OCI-M2 (cell line): Measurements from ENCODE around the gene TCEA2.

ENCODE experiments used
- DNase-seq: peaks from one replicate; lab custom pipeline; 2025; ENCODE audit not compliant: unreplicated experiment; lab: John Stamatoyannopoulos, UW

Gene TCEA2

DNA sequence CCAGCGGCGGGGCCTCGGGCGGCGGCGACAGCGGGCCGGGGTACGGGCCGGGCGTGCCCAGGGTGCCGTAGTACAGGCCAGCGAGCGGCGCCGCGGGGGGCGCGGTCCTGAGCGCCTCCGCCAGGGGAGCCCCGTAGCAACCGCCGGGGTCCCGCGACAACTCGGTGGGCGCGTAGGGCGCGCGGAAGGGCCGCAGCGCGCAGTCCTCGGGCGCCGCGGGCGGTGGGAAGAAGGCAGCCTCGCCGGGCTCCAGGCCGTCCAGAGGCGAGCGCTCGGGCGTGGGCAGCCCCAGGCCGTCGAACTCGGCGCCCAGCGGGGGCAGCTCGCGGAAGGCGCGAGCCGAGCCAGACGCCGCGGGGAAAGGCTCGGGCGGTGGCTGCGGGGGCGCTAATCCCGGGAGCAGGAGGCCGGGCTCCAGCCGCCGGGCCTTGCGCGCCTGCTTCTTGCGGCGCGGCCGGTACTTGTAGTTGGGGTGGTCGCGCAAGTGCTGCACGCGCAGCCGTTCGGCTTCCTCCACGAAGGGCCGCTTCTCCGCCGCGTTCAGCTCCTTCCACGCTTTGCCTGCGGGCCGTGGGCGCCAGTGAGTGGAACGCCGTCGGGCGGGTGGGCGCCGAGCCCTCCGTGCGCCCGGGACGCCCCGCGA is 14.5 kb upstream of the TCEA2 start:
- no peak for DNase-seq

DNA sequence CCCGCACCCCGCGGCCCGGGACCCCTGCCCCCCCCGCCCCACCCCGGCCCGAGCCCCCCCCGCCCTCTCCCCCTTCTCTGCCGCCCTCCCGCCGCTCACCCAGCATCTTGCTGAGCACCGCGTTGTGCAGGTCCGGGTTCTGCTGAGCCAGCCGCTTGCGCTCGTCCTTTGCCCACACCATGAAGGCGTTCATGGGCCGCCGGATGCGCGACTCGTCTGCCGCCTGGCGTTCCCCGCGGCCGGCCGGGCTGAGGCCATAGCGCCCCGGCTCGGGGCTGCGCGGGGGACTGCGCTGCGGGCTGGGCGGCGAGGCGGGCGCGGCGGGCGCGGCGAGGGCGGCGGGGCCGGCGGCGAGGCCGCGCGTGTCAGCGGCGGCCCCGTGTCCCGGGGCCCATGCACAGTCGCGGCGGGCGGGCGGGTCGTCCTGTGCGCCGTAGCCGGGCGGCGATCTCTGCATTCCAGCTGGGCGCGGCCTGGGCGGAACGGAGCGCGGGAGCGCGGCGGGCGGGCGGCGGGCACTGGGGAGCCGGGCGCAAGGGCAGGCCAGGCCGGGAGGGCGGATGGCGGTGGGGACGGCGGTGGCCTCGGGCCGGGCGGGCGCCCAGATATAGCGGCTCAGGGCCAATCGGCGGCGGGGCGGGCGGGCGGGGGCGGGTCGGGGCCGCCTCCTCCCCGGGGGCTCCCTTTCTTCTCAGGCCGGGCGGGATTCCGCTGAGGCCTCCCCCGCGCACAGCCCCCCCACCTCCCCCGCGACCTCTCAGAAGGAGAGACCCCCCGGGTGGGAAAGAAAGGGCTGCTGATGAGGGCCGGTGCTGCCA is 13.7 kb upstream of the TCEA2 start, which contains the start of gene SOX18:
TSS of gene SOX18 (minus strand) at position 580 of the 818 bp plus-strand sequence. CDS start at position 457, 123 bp downstream.
- DNase-seq, result no peak

- DNase-seq, result no peak
These were observed 13.1 kb upstream of the TCEA2 start for GRCh38 chr20:64049878-64050260.

- DNase-seq, result no peak
These were observed 12.6 kb upstream of the TCEA2 start for GRCh38 chr20:64050261-64051032.

GRCh38 chr20:64051033-64051452 is 12.0 kb upstream of the TCEA2 start:
- no peak for DNase-seq

- no peak for DNase-seq
These were observed 11.3 kb upstream of the TCEA2 start for GRCh38 chr20:64051561-64052325.

DNA sequence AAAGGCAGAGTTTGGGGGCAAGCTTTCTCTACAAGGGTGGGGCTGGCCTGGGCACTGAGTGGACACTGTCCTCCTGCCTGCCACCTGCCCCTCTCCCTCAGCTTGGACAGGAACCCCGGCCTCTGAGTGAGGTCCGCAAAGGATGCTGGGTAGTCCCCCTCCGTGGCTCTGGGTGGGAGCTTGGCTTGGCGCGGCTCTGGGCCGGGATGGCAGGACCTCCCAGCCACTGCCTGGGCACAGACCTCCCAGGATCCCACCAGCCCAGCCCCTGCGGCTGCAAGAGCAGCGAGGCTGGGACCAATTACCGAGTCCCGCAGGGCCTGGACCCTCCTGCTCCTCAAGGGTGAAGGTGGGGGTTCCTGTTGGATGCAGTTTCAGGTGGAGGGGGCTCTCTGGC is 10.7 kb upstream of the TCEA2 start:
- DNase-seq, result no peak

DNA sequence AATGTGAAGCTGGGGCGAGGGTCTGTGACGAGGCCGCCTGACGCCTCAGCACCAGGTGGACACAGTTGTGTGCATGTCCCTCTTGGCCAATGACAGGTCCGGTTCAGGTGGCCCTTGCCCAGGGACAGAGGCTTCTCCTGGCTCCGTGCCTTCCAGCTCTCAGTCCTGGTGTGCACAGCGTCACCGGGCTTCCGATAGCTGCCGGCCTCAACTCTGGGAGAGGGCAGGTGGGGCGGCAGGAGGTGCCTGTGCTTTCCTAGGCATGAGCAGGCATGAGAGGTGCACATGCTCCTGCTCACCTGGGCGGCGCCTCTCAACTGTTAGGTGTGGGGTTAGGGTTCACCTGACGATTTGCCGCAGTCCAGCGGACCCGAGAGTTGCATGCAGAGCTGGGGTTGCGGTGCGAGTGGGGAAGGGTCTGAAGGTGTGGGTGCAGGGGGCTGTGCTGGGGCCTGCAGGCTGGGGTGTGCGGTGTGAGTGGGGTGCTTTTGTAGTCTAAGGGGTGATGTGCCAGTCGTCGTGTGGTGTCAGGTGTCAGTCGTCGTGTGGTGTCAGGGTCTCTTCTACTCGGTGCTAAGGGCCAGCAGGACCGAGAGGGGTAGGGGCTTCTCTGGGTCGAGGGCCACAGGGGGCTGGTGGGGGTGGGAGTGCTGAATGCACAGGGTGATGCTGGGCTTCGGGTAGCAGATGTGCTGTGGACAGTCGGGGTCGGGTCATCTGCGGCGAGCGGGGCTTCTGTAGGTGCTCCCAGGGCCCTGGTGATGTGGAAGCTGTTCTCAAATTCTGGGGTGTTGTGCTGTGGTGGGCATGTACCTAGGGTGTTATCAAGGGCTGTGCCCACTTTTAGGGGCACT is 9.8 kb upstream of the TCEA2 start:
- DNase-seq, result no peak

GRCh38 chr20:64053841-64054661 is 8.9 kb upstream of the TCEA2 start:
- DNase-seq, result no peak

DNA sequence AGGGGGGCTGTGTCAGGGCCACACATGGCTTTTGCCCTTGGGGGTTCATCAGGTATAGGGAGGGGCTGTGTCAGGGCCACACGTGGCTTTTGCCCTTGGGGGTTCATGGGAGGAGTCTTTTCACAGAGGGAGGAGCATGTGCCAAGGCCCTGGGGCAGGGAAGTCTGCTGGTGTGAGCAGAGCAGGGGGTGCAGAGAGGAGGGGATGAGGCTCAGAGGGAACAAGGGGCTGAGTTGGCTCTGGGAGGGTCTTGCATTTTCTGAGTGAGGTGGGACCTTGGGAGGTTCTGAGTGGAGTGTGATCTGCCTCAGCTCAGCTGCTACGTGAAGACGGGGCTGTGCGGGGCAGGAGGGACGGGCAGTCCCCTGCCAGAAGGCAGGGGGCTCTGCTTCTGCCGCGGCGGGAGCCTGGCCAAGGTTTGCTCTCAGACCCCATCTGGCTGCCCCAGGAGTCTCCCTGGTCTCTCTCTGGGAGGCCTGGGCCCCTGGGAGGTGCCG is 7.6 kb upstream of the TCEA2 start:
- no peak for DNase-seq

DNA sequence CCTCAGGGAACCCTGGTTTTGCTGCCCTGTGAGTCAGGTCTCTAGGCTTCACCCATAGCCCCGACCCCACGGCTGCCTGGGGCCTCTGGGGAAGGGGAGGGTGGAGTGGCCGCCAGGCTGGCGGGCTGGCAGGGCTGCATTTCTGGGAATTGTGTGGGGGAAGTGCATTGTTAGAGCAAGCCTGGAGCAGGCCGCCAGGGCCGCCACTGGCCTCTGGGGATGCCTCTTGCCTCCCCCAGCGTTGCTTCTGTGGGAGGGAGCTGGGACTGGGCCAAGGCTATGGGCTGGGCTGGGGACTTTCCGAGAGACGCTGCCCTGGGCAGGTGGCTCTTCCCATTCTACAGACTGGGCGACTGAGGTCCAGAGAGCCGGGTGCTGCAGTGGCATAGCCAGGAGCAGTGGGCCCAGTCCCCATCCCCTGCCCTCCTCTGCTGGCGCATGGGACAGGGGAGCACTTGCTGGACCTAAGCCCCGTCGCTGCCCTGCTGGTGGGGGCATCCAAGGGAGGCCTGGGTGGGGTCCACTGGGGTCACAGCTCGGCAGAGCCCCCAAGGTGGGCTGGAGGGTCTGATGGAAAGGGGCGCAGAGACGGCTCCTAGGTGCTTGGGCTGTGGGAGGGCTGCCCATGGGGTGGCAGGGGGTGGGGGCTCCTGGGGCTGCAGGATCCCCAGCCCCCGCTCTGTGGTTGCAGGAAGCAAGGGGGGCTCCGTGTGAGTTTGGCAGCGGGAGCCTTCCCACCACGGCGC is 6.9 kb upstream of the TCEA2 start:
- no peak for DNase-seq

GRCh38 chr20:64056639-64056888 is 6.4 kb upstream of the TCEA2 start:
- DNase-seq, result no peak

DNA sequence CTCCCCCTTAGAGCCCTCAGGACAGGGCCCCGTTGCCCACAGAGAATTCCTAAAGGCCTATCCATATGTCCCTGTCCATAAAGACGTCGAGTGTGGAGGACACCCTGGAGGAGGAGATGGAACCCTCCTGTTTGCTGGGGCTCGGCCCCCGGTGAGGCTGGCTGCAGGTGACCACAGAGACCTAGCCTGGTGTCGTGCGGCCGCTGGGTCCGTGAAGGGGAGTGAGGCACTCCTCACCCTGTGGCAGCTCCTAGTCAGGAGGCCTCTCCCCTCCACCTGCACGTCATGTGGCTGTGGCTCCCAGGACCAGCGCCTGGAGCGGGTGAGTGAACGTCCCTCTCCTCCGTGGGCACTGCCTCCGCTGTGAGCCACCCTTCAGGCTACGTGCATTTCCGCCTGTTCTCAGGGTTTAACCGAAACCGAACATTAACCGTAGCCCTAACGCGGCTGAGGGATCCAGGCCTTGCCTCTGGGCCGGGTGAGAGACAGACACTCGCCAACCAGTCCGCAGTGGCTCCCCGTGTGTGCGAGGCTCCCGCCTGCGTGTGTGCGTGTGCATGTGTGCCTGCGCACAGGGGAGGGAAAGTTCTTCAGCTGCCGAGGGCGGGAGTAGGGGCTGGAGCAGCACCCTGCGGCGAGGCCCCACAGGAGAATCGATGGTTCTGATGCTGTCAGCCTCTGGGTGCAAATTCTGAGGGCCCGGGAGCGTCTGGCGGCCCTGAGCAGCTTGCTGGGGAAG is 5.9 kb upstream of the TCEA2 start:
- no peak for DNase-seq

DNA sequence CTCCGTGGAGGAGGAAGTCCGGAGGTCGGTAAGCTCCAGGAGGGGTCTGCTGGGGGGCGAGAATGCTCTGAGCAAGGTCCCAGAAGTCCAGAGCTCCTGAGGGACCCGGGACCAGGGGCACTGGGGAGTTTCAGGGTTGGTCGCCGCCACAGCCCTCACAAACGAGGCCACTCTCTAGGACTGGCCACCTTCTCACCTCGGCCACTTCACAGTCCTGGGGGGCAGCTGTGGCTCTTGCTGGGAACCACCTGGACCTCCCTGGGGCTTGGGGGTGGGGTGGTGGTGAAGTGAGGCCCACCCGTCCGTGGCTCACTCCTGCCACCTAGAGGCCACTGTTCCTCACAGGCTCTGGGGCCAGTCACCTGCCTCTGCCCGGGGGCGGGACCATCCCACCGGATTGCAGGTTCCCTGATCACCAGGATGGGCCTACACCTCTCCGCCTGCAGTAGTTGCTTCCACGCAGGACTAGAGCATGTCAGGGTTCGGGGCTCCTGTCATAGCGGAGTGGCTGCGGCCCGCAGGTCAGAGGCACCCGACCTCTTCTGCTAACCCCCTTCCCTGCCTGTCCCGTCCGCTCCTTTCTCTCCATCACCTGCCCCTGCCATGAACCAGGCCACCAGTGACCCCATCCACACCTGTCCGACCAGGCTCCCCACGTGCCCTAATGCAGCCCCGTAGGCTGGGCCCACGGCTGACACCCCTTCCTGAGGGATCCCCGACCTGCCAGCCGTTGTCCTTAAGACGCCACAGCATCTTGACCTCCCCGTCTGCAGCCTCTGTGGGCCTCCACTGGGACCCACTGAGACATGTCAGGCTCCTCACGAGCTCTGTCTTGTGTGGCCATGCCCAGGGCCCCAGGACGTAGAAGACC is 5.1 kb upstream of the TCEA2 start:
- DNase-seq, result no peak

- no peak for DNase-seq
These were observed 4.5 kb upstream of the TCEA2 start for GRCh38 chr20:64058536-64058935.

DNA sequence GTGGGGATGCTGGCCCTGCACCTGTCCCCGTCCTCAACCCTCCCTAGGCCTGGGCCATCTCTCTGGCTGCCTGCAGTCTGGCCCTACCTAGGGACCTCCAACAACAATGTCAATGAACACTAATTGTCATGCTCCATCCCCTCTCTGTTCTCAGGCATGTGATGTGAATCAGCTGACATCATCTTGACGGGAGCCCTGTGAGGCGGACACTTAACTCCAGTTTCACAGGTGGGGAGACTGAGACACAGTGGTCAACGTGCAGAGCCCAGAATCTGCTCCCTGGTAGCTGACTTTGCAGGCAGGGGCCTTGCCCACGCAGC is 762 bp upstream of the TCEA2 start:
- no peak for DNase-seq
